Measurements from ENCODE around the gene SLC22A2. TPM values are rescaled to one million over a fixed set of nuclear protein-coding genes. Genes with fewer than 3 reads are reported as not detected.

SLC22A2 gene
- total RNA-seq, 5 donors from 2014 or later (not counting 1 experiment from before 2014, with no cell fraction given) = not detected

- whole genome bisulfite sequencing (ENCODE audit: insufficient coverage) = 86% methylated on average over 1 of the region's 2 CpGs
- DNase-seq = no peak
- ATAC-seq (replicated peaks in 1 of 4) = no peak
- H3K27ac Mint-ChIP-seq = no peak overlapping the region
- H3K4me3 Mint-ChIP-seq = no peak overlapping the region
- peaks cover 5 to 12% (median 6%) of the 10 kb centered on the region in 3 donors for H3K9me3 Mint-ChIP-seq
- CTCF ChIA-PET = no interaction called here
- no peak overlapping the region for H3K27ac ChIP-seq (ENCODE audit: low read length)
- no peaks in the 10 kb centered on the region for H3K36me3 ChIP-seq (ENCODE audit: control insufficient read depth in 2 of 2, extremely low read depth in 1 of 2, insufficient read depth in 1 of 2, low read length in 1 of 2)
- H3K9me3 ChIP-seq = no peaks in the 10 kb centered on the region
- H3K27me3 ChIP-seq (replicated peaks in 1 of 2; ENCODE audit: control insufficient read depth in 2 of 2, extremely low read depth in 1 of 2, insufficient read depth in 2 of 2, low read length in 1 of 2) = peaks cover 0 to 8% of the 10 kb centered on the region in 2 experiments
- no peak overlapping the region for H3K4me3 ChIP-seq (ENCODE audit: control insufficient read depth in 1 of 2, extremely low read depth in 1 of 2, low read length in 1 of 2)
- POLR2A ChIA-PET = no interaction called here
- H3K4me1 Mint-ChIP-seq = no peaks in the 10 kb centered on the region
- no peaks in the 10 kb centered on the region for H3K36me3 Mint-ChIP-seq
- H3K27me3 Mint-ChIP-seq = peaks cover 16 to 27% of the 10 kb centered on the region in 2 donors
- no peaks in the 10 kb centered on the region for H3K4me1 ChIP-seq (ENCODE audit: control insufficient read depth in 1 of 2, extremely low read depth in 1 of 2, insufficient read depth in 2 of 2, low read length in 2 of 2)
These were observed 57.6 kb downstream of the SLC22A2 start for GRCh38 chr6:160201061-160201460.

- POLR2A ChIA-PET = no interaction called here
- no peak for ATAC-seq (replicated peaks in 1 of 4)
These were observed 59.9 kb downstream of the SLC22A2 start for GRCh38 chr6:160198606-160199211.

GRCh38 chr6:160197662-160198061, 61.0 kb downstream of the SLC22A2 start:
- CTCF ChIA-PET = no interaction called here
- no peak for ATAC-seq (replicated peaks in 1 of 4)
- DNase-seq = no peak

More at GRCh38 chr6:160198606-160199211, 59.9 kb downstream of the SLC22A2 start:
- WGBS (ENCODE audit: insufficient coverage) = no CpG with 5 or more reads among the region's 3 CpGs
- no peaks in the 10 kb centered on the region for H3K4me1 Mint-ChIP-seq
- H3K27ac ChIP-seq (ENCODE audit: low read length) = no peak overlapping the region
- no peak for DNase-seq
- no peaks in the 10 kb centered on the region for H3K36me3 Mint-ChIP-seq
- H3K27me3 ChIP-seq (replicated peaks in 1 of 2; ENCODE audit: control insufficient read depth in 2 of 2, extremely low read depth in 1 of 2, insufficient read depth in 2 of 2, low read length in 1 of 2) = peaks cover 0 to 8% of the 10 kb centered on the region in 2 experiments
- H3K36me3 ChIP-seq (ENCODE audit: control insufficient read depth in 2 of 2, extremely low read depth in 1 of 2, insufficient read depth in 1 of 2, low read length in 1 of 2) = no peaks in the 10 kb centered on the region
- H3K27ac Mint-ChIP-seq = no peak overlapping the region
- H3K4me1 ChIP-seq (ENCODE audit: control insufficient read depth in 1 of 2, extremely low read depth in 1 of 2, insufficient read depth in 2 of 2, low read length in 2 of 2) = no peaks in the 10 kb centered on the region
- no peak overlapping the region for H3K4me3 Mint-ChIP-seq
- H3K9me3 Mint-ChIP-seq = peaks cover 5 to 30% (median 16%) of the 10 kb centered on the region in 3 donors
- H3K4me3 ChIP-seq (ENCODE audit: control insufficient read depth in 1 of 2, extremely low read depth in 1 of 2, low read length in 1 of 2) = no peak overlapping the region
- CTCF ChIA-PET = no interaction called here
- H3K9me3 ChIP-seq = no peaks in the 10 kb centered on the region
- peaks cover 16 to 24% of the 10 kb centered on the region in 2 donors for H3K27me3 Mint-ChIP-seq

GRCh38 chr6:160194808-160195207, 63.8 kb downstream of the SLC22A2 start:
- Histone ChIP-seq H3K36me3 (ENCODE audit: control insufficient read depth in 2 of 2, extremely low read depth in 1 of 2, insufficient read depth in 1 of 2, low read length in 1 of 2) (no peaks in the 10 kb centered on the region), H3K9me3 (no peaks in the 10 kb centered on the region), H3K27ac (ENCODE audit: low read length) (no peak overlapping the region), H3K4me1 (ENCODE audit: control insufficient read depth in 1 of 2, extremely low read depth in 1 of 2, insufficient read depth in 2 of 2, low read length in 2 of 2) (no peaks in the 10 kb centered on the region), H3K4me3 (ENCODE audit: control insufficient read depth in 1 of 2, extremely low read depth in 1 of 2, low read length in 1 of 2) (no peak overlapping the region), H3K27me3 (replicated peaks in 1 of 2; ENCODE audit: control insufficient read depth in 2 of 2, extremely low read depth in 1 of 2, insufficient read depth in 2 of 2, low read length in 1 of 2) (peaks cover 0 to 13% of the 10 kb centered on the region in 2 experiments)
- Mint-ChIP-seq H3K27me3 (peaks cover 5 to 8% of the 10 kb centered on the region in 2 donors), H3K36me3 (peaks cover 3% of the 10 kb centered on the region), H3K27ac (no peak overlapping the region), H3K4me3 (no peak overlapping the region), H3K4me1 (no peaks in the 10 kb centered on the region), H3K9me3 (peaks cover 9 to 57% (median 31%) of the 10 kb centered on the region in 3 donors)
- ChIA-PET CTCF (no interaction called here), POLR2A (no interaction called here)
- no CpG with 5 or more reads among the region's 1 CpG for WGBS (ENCODE audit: insufficient coverage)
- DNase-seq (no peak), ATAC-seq (replicated peaks in 1 of 4) (no peak)

More at GRCh38 chr6:160197662-160198061, 61.0 kb downstream of the SLC22A2 start:
- Histone ChIP-seq H3K36me3 (ENCODE audit: control insufficient read depth in 2 of 2, extremely low read depth in 1 of 2, insufficient read depth in 1 of 2, low read length in 1 of 2) (no peaks in the 10 kb centered on the region), H3K4me1 (ENCODE audit: control insufficient read depth in 1 of 2, extremely low read depth in 1 of 2, insufficient read depth in 2 of 2, low read length in 2 of 2) (no peaks in the 10 kb centered on the region), H3K9me3 (no peaks in the 10 kb centered on the region), H3K4me3 (ENCODE audit: control insufficient read depth in 1 of 2, extremely low read depth in 1 of 2, low read length in 1 of 2) (no peak overlapping the region), H3K27ac (ENCODE audit: low read length) (no peak overlapping the region), H3K27me3 (replicated peaks in 1 of 2; ENCODE audit: control insufficient read depth in 2 of 2, extremely low read depth in 1 of 2, insufficient read depth in 2 of 2, low read length in 1 of 2) (peaks cover 0 to 8% of the 10 kb centered on the region in 2 experiments)
- H3K36me3 Mint-ChIP-seq = peaks cover 3% of the 10 kb centered on the region
- peaks cover 9 to 41% (median 22%) of the 10 kb centered on the region in 3 donors for H3K9me3 Mint-ChIP-seq
- H3K4me1 Mint-ChIP-seq = no peaks in the 10 kb centered on the region
- peaks cover 16 to 24% of the 10 kb centered on the region in 2 donors for H3K27me3 Mint-ChIP-seq
- no peak overlapping the region for H3K27ac Mint-ChIP-seq
- no peak overlapping the region for H3K4me3 Mint-ChIP-seq
- POLR2A ChIA-PET = no interaction called here

- no peak overlapping the region for H3K4me3 Mint-ChIP-seq
- no peaks in the 10 kb centered on the region for H3K9me3 ChIP-seq
- no CpG with 5 or more reads among the region's 1 CpG for WGBS (ENCODE audit: insufficient coverage)
- no peaks in the 10 kb centered on the region for H3K4me1 Mint-ChIP-seq
- peaks cover 9 to 57% (median 31%) of the 10 kb centered on the region in 3 donors for H3K9me3 Mint-ChIP-seq
- ChIA-PET CTCF (no interaction called here), POLR2A (no interaction called here)
- no peak overlapping the region for H3K27ac ChIP-seq (ENCODE audit: low read length)
- H3K4me3 ChIP-seq (ENCODE audit: control insufficient read depth in 1 of 2, extremely low read depth in 1 of 2, low read length in 1 of 2) = no peak overlapping the region
- H3K4me1 ChIP-seq (ENCODE audit: control insufficient read depth in 1 of 2, extremely low read depth in 1 of 2, insufficient read depth in 2 of 2, low read length in 2 of 2) = no peaks in the 10 kb centered on the region
- peaks cover 0 to 15% of the 10 kb centered on the region in 2 experiments for H3K27me3 ChIP-seq (replicated peaks in 1 of 2; ENCODE audit: control insufficient read depth in 2 of 2, extremely low read depth in 1 of 2, insufficient read depth in 2 of 2, low read length in 1 of 2)
- ATAC-seq (replicated peaks in 1 of 4) (no peak), DNase-seq (no peak)
- no peak overlapping the region for H3K27ac Mint-ChIP-seq
- no peaks in the 10 kb centered on the region for H3K36me3 ChIP-seq (ENCODE audit: control insufficient read depth in 2 of 2, extremely low read depth in 1 of 2, insufficient read depth in 1 of 2, low read length in 1 of 2)
- H3K27me3 Mint-ChIP-seq = peaks cover 4 to 8% of the 10 kb centered on the region in 2 donors
- peaks cover 3% of the 10 kb centered on the region for H3K36me3 Mint-ChIP-seq
These were observed 65.8 kb downstream of the SLC22A2 start for GRCh38 chr6:160192840-160193239.

- H3K27ac ChIP-seq (ENCODE audit: low read length) = no peak overlapping the region
- peaks cover 0 to 15% of the 10 kb centered on the region in 2 experiments for H3K27me3 ChIP-seq (replicated peaks in 1 of 2; ENCODE audit: control insufficient read depth in 2 of 2, extremely low read depth in 1 of 2, insufficient read depth in 2 of 2, low read length in 1 of 2)
- no peak for ATAC-seq (replicated peaks in 1 of 4)
- ChIA-PET CTCF (no interaction called here), POLR2A (interaction anchor here in 1 of 2 donors (0.6 kb wide), 1 partner anchor 64 kb away, joined by 3 read pairs; no protein-coding TSS in a partner anchor)
- H3K27ac Mint-ChIP-seq = no peak overlapping the region
- H3K36me3 Mint-ChIP-seq = peaks cover 3% of the 10 kb centered on the region
- no peaks in the 10 kb centered on the region for H3K9me3 ChIP-seq
- H3K4me1 ChIP-seq (ENCODE audit: control insufficient read depth in 1 of 2, extremely low read depth in 1 of 2, insufficient read depth in 2 of 2, low read length in 2 of 2) = no peaks in the 10 kb centered on the region
- H3K9me3 Mint-ChIP-seq = peaks cover 4 to 45% (median 25%) of the 10 kb centered on the region in 3 donors
- no peaks in the 10 kb centered on the region for H3K4me1 Mint-ChIP-seq
- no peak overlapping the region for H3K4me3 Mint-ChIP-seq
- H3K36me3 ChIP-seq (ENCODE audit: control insufficient read depth in 2 of 2, extremely low read depth in 1 of 2, insufficient read depth in 1 of 2, low read length in 1 of 2) = no peaks in the 10 kb centered on the region
- no peak overlapping the region for H3K4me3 ChIP-seq (ENCODE audit: control insufficient read depth in 1 of 2, extremely low read depth in 1 of 2, low read length in 1 of 2)
- no peak for DNase-seq
- H3K27me3 Mint-ChIP-seq = peaks cover 3 to 5% of the 10 kb centered on the region in 2 donors
These were observed 67.6 kb downstream of the SLC22A2 start for GRCh38 chr6:160190973-160191372.
